EH (cell line): Measurements from ENCODE around the gene DYSF.

Experiments
- DNase-seq: peaks from one replicate; pipeline ENCODE4 v3.0.0-alpha.2; 2015; ENCODE audit warnings: low read depth

DYSF gene

DNA sequence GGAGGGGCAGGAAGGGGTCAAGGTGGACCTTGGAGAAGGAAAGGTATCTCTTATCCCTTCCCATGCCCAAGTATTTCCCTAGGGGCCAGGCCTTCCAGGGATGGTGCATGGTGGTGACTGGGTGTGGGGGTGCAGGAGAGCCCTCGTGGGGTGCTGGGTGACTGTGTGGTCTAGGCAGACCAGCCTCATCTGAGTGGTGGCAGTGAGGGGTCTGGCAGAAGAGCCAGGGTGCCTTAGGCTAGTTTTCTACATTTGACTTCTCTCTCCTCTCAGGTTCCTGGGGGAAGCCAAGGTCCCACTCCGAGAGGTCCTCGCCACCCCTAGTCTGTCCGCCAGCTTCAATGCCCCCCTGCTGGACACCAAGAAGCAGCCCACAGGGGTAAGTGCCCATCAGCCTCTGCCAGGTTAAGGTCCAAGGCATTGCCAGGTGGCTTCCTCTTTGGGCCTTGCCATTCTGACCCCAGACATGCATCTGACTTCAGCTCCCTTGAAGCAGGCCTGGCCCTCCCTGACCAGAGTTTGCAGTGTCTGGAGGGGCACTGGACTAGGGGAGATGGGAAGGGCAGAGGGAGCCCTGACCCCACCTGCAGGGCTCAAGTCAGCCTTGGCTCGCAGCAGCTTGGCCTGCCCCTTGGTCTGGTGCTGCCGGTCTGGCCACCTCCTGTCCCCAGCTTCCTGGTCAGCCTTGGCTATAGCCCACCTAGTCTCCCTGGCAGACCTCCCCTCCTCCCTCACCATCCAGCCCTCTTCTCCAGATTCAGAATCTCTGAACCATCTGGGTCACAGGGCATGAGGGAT lies 49.8 kb downstream of the DYSF start:
- DNase-seq = no peak

DNA sequence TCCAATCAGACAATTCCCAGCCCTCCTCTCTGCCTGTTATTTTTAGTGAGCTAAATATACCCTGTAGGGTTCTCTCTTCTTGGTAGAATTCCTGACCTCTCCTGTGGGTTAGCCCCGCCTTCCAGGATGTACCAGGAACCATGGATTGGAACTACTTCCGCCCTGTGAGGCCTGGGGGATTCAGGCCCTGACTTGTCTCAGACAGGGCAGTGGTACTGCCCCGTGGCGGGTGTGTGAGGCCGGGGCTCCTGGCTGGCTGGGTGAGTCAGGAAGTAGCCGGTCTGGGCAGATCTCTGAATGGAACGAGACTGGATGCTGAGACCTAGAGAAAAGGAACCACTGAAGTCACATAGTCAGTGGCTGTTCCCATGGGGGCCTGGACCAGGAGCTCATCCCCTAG lies 50.5 kb downstream of the DYSF start:
- DNase-seq = peak; percentile 20

DNA sequence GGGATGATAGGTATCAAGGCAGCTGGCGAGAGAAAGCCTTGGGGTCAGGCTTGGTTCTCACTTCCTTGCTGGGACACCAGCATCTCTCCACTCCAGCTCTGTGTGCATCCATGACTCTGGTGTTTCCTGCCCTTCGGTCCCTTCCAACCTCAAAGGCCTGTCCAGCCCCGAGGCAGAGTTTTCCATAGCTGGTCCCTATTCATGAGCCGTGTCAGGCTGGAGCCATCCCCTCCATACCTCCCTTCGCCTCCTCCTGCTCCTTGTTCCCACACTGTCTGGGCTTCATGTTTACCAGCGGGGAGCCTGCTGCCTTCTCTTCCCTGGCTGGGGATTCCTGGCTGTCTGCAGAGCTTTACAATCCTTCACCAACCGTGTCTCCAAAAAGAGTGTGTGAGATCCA lies 51.2 kb downstream of the DYSF start:
- DNase-seq = no peak

DNA sequence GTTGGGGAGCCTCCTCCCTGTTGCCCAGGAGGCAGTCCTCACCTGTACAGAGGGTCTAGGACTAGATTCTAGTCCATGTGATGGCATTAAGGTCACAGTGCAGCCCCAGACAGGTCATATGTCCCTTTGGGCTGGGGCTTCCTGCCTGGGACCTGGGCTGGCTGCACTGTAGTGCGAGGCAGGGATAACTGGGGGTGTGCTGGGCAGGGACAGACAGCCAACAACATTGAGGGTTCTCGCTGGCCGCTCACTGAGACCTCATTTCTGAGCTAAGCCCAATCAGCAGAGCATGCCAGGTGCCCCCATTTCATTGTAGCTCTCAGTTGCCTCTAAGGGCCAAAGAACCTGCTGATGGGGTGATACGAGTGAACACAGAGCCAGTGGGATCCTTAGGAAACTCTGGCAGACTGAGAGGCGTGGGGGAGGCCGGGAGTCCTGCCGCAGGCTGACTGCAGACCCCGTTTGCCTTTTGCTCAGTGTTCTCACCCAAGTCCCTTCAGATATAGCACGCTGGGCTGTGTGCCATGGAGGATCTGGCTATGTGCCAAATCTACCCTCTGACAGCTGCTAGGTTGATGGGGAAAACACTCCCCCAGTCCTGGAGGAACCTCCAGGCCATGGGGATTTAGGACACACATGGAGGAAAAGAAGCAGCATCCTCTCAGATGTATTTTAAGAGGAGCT lies 51.9 kb downstream of the DYSF start:
- DNase-seq = peak; percentile 6

DNA sequence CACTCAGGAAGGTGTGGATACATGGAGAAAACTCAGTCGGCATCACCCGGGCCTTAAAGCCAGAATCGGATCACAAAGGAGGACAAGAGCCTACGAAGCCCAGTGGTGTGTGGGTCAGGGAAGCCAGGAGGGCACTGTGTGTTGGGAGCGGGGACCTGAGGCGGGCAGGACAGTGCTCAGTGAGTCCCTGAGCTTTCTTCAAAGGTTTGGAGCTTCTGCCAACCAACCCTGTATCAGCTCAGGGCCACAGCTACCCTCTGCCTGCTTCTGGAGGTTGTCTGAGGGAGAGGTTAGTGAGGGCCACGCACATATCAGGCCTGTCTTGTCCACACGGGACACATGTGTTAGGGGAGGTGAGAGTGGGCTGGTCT lies 52.4 kb downstream of the DYSF start:
- no peak for DNase-seq

DNA sequence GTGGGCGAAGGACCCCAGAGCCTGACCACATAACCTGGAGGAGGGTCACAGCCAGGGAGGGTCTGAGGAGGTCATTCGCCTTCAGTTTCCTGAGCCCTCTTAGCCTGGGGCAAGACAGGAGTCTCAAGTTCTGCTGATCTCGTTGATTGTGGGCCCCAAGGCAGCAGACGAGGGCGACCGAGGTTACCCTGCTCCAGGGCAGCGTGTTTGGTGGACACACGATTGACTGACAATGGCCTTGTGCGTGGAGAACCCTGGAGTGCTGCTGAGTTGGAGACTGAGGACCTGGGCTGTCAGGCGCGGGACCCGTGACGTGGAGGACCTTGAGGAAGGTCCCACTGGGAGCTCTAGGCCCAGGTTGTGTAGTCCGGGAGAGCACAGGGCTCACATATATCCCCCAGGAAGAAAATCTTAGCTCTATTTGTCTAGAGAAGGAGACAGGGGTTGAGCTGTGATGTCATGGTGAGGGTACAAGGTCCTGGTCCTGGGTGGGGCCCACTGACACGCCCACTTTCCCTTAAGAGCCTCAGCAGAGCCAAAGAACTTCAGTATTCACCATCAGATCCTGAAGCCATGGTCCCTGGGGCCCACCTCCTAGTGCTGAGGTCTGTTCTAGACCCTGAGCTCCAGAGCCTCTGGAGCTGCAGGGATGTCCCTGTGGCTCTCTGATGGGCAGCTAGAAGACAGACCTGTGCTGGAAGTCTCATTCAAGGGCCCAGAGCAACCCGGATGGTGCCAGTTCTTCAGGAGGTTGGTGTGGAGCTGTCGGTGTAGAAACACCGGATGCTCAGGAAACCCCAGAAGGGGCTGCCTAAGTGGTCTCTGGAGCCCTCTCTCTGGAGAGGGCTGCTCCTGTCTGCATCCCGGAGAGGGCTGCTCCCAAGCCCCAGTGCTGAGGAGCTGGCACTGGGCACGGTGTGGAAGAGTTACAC lies 53.1 kb downstream of the DYSF start:
- DNase-seq = no peak

DNA sequence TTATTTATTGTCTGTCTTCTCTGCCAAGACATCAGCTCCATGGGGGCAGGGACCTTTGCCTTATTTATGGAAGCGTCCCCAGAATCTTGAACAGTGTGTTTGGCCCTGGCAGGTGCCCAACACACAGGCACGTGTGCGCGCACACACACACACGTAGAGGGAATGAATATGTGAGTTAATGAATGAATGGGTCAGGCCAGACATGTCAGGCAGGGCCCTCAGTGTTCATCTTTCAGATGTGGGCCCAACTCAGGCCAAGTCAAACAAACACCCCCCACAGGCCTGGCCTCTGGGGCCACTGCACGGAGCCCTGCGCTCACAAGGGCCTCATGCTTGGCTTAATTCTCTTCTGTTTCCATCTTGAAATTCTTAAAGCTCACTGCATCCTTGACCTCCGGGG lies 54.1 kb downstream of the DYSF start:
- no peak for DNase-seq

DNA sequence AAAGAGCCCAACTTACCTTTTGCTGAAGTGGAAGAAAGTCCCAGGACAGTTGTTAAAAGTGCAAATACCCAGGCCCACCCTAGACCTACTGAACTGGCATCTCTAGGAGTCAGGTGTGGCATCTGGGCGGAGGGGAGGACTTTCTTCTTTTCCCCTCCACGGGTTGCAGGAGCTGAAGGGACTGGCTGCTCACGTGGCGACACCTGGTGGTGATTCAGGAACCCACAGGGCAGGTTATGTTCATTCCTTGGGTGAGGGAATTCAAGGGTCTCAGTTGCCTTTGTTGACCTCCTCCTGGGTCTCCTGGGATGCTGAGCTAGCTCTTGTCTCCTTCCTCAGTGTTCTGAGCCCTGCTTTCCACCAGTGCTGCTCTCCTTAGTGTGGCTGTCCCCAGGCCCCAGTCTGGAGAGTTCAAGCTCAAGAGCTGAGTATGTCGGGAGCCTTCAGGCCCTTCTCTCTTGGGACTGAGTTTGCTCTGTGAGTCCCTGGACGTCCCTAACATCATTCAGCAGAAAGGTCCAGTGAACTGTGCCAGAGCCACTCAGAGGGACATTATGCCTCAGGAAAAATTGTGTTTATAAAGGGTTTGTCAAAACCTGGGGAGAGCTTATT lies 56.9 kb downstream of the DYSF start:
- peak; percentile 64 for DNase-seq

DNA sequence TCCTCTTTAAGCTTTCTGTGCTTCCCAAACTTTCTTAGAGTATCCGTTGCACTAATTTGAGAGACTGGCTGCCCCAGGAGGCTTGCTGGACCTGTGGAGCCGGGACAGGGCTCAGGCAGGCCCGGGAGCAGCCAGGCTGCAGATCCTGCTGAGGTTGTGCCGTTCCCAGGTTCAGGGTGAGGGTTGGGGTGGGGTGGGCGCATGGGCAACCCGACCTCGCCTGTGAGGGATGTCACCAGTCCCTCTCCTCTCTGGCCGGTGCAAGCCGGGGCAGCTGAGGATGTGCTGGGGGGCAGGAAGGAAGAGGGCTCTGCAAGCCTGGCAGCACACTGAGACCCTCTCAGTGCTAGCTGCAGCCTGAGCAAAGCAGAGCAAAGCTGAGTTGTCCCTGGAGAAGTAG lies 57.6 kb downstream of the DYSF start:
- DNase-seq = no peak

DNA sequence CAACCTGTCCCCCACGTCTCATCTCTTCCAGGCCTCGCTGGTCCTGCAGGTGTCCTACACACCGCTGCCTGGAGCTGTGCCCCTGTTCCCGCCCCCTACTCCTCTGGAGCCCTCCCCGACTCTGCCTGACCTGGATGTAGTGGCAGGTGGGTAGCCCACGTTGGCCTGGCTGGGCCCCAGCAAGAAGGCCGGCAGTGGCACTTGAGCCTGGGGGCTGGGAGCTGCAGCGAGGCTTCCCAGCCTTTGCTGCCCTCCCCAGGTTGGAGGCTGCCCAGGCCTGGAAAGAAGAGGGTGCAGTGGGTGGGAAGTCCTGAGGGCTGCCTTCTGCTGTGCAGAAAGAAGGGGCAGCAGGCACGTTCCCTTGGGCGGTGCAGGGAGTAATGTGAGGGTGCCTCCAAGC lies 58.4 kb downstream of the DYSF start:
- no peak for DNase-seq

DNA sequence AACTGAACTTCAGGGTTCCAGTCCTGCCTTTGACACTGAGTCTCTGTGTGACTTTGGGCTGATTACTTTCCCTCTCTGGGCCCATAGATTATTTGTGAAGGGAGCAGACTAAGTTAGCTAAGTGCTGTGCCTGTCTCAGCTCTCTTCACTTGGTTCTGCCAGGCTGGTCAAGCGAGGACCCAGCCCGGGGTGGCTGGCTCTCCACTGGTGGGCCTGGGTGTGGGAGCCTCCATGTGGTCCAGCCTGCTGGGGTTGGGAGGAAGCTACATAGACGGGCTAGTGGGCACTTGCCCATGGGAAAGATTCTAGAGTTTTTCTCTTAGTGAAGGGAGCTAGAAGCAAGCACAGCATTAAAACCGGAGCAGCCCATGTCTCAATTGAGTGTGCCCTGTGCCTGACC lies 59.0 kb downstream of the DYSF start:
- no peak for DNase-seq

DNA sequence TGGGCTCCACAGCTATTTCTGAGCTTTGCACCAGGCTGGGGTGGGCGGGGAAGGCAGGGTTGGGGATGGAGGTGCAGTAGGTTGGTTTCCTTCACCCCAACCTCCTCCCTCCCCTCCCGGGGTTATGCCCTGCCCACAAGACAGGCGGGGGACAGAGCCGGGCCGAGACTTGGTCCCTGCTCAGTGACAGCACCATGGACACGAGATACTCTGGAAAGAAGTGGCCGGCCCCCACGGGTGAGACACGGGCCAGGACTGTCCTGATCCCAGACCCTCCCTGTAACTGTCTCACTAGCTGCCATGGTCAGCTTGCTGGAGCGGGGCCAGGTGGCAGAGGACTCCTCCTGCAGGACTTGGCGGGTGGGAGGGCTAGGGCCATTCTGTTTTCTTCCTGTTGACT lies 59.7 kb downstream of the DYSF start:
- no peak for DNase-seq

DNA sequence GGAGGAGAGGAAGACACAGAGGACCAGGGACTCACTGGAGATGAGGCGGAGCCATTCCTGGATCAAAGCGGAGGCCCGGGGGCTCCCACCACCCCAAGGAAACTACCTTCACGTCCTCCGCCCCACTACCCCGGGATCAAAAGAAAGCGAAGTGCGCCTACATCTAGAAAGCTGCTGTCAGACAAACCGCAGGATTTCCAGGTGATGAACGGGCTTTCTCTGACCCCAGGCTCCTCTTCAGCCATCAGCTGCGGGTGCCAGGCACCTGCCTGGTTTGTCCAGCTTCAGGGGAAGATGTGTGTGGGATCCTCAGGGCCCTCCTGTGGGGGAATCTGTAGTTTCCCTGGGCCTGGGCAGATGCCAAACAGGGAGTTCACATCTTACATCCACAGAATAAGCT lies 60.4 kb downstream of the DYSF start:
- DNase-seq = no peak

DNA sequence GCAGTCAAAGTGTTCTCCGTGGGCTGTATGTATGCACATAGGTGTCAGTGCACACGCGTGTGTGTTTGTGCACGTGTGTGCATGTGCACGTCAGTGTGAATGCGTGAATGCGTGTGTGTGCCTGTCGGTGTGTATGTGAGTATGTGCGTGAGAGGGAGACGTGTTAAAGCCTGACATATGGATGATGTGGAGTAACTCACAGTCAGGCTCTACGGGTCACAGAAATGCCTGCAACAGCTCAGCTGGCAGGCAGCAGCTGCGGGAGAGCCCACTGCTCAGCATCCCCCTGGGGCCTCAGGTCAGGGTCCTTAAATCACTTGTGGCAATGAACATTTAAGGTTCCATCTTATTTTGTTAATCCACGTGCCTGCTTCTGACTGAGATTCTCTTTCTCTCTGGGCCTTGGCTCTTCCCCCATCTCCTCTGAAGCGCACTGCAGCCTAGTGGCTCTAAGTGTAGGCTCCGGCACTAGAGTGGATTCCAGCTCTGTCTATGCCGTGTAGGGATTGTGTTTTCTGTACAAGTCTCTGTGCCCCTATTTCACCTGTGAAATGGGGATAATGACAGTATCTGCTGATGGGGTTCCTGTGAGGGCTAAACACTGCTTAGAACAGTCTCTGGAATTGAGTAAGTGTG lies 63.0 kb downstream of the DYSF start:
- no peak for DNase-seq

DNA sequence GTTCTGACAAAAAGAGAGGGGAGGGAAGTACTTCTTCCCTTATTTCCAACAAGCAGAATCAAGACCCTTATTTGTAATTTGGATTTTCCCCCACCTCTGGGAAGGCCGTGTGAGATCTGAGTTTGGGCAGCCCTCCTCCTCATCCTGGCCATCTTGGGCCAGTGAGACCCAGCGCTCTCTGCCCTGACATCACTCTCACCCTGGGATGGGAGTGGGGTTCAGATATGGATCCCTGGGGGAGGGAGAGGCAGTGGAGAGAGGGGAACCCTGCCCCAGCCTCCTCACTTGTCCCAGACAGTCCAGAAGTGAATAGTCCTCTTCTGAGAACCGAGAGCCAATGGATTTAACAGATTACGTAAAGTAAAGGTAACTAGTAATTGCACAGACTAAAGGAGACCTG lies 64.5 kb downstream of the DYSF start:
- no peak for DNase-seq

DNA sequence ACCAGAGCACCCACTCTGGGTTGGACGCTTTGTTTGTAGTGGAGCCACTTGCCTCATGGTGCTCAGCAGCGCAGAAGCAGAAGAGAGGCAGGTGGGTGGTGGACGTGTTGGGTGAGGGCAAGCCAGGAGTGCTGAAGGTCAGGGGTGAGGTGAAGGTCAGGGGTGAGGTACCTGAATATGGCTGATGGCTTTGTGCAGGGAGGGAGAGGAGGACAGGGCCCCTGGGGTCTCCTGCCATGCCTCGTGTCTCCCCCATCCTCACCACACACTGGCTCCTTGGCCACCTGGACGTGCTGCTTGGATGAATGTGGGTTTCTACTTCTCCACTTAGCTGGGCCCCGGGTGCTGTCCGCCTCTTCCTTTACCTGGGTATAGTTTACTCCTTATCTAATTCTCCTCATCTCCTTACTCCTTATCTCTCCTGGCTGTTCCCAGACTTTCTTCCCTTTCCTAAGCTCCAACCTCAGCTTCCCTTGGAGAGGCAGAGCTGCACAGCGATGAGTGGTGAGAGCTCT lies 68.1 kb downstream of the DYSF start:
- no peak for DNase-seq

DNA sequence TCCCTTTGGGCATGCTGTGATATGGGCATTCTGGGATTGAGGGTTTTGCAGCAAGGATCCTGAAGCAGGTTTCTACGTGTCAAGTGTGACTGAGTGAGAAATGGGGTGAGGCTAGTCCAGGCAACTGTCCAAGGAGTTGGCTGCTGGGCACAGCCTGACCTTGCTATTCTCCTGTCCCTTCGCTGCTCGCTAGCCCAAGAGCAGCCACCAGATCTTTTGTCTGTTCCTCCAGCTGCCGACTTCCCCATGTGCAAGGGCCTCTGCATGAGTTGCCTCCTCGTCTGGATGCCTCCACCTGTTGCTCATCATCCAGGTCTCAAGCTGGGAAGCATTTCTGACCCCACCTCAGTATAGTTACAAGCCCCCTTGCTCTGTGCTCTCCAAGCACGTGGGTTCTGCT lies 71.1 kb downstream of the DYSF start:
- no peak for DNase-seq

DNA sequence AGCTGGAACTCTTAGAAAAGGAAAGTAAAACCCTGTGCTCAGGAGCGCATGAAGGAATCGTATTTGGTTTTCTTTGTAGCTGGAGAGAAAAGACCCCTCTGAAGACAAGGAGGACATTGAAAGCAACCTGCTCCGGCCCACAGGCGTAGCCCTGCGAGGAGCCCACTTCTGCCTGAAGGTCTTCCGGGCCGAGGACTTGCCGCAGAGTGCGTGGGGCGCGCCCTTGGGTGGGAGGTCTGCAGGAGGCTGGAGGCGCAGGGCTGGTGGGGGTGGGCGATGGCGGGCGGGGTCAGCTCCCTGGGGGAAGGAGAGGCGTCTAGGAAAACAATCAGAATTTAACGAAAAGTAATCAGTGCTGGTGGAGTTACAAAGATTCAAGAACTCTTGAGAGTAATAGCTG lies 72.8 kb downstream of the DYSF start:
- DNase-seq = no peak

DNA sequence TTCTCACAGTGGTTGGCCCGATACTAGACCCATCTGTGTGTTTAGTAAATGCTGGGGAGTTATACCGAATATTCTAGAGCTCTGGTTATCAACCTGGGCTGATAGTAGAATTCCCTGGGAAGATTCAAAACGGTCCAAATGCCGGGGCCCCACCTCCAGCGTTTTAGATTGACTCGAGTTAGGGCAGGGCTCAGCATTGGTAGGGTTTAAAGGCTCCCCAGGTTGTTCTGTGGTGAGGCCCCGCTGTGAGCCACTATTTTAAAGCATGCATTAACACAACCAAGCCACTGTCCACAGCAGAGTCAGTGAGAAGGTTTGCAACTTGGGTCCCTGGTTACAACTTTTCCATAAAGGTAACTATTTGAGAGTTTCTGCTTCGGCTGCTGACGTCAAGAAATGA lies 73.6 kb downstream of the DYSF start:
- DNase-seq = no peak

DNA sequence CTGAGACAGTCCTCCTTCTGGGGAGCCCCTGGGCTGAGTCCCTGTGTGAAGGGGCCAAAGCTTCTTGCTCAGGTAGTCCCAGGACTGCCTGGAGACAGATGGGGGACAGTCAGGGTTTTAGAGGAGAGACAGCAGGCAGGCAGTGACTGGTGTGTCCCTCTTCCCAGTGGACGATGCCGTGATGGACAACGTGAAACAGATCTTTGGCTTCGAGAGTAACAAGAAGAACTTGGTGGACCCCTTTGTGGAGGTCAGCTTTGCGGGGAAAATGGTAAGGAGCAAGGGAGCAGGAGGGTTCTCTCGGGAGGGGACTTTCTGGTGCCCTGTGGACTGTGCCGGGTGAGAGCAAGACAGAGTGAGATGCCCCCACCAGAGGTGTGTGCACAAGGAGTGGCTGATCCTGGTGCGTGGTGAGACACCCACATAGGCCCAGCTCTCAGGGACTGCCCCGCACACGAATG lies 74.8 kb downstream of the DYSF start:
- no peak for DNase-seq

DNA sequence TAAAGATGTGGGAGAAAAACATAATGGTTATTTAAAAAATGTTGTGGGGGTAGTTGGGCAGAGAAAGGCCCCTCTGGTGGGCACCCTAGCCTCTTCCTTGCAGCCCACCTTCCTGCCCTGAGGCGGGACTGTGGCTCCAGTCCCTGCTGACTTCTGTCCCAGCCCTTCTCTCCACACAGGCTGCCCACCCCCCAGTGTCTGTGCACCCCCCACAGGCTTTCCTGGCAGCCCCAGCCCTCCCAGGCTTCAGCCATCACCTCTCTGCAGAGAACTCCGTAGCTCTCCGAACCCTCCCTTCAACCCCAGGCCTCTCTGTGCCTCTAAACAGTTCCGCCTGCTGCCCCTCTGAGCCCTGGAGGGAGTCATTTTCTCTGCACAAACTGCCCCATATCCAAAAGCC lies 75.4 kb downstream of the DYSF start:
- DNase-seq = no peak

DNA sequence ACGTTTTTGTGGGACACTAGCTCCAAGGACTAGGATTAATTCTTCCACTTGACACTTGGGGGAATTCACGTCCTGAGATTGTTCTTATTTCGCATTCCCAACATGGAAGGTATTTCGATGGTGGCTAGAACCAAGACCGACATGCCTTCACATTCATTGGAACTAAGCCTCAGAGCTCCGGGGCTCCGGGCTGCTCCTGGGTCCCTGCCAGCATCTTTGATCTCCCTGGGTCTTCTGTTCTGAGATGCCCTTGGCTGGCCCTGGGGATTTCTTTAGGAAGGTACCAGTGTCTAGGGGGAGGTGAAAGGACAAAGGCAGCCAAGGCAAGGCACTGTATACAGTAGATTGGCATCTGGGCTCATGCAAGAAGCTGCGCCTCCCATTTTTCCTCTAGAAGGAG lies 76.8 kb downstream of the DYSF start:
- DNase-seq = no peak
